IPS-20b (cell line): ENCODE data around the gene RCL1.
"Not testable (repeated sequence)": the region's sequence is repeated elsewhere in the genome, so short reads cannot be mapped to it uniquely, and the experiment has no call there.

Experiments used
- H3K27ac ChIP-seq: one replicate; pipeline ENCODE4 v1.5.1; 2013; ENCODE audit warnings: low read length
- H3K27me3 ChIP-seq: 2 replicates; pipeline ENCODE4 v1.6.1; 2013; ENCODE audit warnings: mild to moderate bottlenecking, low read length, inconsistent platforms; ENCODE audit not compliant: insufficient read depth
- H3K36me3 ChIP-seq: 2 replicates; pipeline ENCODE4 v1.6.1; 2013; ENCODE audit warnings: low read depth, mild to moderate bottlenecking, inconsistent platforms, low read length, moderate library complexity; ENCODE audit not compliant: insufficient read depth
- H3K4me1 ChIP-seq: 2 replicates; pipeline ENCODE4 v1.6.1; 2013; ENCODE audit warnings: mild to moderate bottlenecking, control low read depth, inconsistent platforms, low read length, moderate library complexity; ENCODE audit not compliant: insufficient read depth
- H3K4me3 ChIP-seq: 2 replicates; pipeline ENCODE4 v1.5.1; 2013; ENCODE audit warnings: mild to moderate bottlenecking, low read length, inconsistent platforms
- H3K9ac ChIP-seq: 2 replicates; pipeline ENCODE4 v1.6.1; 2013; ENCODE audit warnings: low read depth, mild to moderate bottlenecking, inconsistent platforms, low read length, moderate library complexity
- H3K9me3 ChIP-seq: 2 replicates; pipeline ENCODE4 v1.6.1; 2013; ENCODE audit warnings: mild to moderate bottlenecking, low read depth, low read length, inconsistent platforms; ENCODE audit not compliant: insufficient read depth

The RCL1 gene

GRCh38 chr9:4899853-4900252 lies 107.1 kb downstream of the RCL1 start:
- H3K27me3 ChIP-seq, H3K9me3 ChIP-seq, H3K4me3 ChIP-seq, H3K27ac ChIP-seq, H3K9ac ChIP-seq, H3K36me3 ChIP-seq, H3K4me1 ChIP-seq: not testable (repeated sequence)

DNA sequence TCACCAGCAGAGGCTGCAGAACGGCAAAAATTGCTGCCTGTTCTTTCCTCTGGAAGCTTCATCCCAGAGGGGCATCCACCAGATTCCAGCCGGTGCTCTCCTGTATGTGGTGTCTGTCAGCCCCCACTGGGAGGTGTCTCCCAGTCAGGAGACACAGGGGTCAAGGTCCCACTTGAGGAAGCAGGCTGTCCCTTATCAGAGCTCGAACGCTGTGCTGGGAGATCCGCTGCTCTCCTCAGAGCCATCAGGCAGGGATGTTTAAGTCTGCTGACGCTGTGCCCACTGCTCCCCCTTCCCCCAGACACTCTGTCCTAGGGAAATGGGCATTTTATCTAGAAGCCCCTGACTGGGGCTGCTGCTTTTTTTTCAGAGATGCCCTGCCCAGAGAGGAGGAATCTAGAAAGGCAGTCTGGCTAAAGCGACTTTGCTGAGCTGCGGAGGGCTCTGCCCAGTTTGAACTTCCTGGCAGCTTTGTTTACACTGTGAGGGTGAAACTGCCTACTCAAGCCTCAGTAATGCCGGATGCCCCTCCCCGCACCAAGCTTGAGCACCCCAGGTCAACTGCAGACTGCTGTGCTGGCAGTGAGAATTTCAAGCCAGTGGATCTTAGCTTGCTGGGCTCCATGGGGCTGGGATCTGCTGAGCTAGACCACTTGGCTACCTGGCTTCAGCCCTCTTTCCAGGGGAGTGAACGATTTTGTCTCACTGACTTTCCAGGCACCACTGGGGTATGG lies 108.8 kb downstream of the RCL1 start:
- not testable (repeated sequence) for H3K36me3 ChIP-seq, H3K27me3 ChIP-seq, H3K4me1 ChIP-seq, H3K4me3 ChIP-seq, H3K9ac ChIP-seq, H3K27ac ChIP-seq, H3K9me3 ChIP-seq

DNA sequence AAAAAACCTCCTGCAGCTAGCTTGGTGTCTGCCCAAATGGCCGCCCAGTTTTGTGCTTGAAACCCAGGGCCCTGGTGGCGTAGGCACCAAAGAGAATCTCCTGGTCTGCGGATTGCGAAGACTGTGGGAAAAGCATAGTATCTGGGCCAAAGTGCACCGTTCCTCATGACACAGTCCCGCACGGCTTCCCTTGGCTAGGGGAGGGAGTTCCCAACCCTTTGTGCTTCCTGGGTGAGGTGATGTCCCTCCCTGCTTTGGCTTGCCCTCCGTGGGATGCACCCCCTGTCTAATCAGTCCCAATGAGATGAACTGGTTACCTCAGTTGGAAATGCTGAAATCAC lies 109.4 kb downstream of the RCL1 start:
- Histone ChIP-seq H3K9me3 (no peaks in the 10 kb centered on the region), H3K9ac (no peak overlapping the region), H3K4me3 (no peak overlapping the region), H3K27ac (no peak overlapping the region), H3K27me3 (no peaks in the 10 kb centered on the region), H3K36me3 (no peaks in the 10 kb centered on the region), H3K4me1 (peaks cover 4% of the 10 kb centered on the region; the same call in 1 of the 2 replicates)

DNA sequence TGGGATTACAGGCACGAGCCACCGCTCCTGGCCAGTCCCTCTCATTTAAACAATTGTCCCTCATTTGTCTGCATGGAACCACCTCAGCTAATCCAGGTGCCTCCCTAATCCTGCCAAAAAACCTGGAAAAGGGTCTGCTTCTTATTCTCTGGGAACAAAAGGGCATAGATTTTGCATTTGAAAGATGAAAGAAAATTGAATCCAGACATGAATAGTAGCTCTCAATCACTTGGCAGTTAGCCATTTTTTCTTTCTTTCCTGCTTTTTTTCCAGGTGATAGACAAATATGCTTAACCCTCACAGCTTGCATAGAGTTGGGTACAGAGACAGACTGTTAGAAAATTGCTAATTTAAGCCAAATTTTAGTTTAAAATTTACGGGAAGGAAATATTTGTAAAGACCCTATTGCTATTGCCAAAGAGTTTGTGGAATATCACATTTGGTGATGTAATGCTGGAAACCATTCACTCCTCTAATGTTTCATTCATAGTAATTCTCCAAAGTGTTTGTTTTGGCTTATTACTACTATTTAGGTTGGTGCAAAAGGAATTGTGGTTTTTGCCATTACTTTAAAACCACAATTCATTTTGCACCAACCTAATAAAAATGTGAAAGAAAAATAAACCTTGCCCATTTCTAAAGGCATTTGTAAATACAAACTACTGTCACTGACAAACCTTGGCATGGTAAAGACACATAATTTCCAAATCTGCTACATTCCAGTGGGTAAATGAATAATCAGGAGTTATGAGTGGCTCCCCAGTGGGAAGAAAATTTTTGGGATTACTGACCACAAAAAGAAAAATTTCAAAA lies 111.8 kb downstream of the RCL1 start:
- Histone ChIP-seq H3K36me3 (no peaks in the 10 kb centered on the region), H3K4me1 (peaks cover 4% of the 10 kb centered on the region; the same call in 1 of the 2 replicates), H3K4me3 (no peak overlapping the region), H3K27ac (no peak overlapping the region), H3K9ac (no peak overlapping the region), H3K9me3 (no peaks in the 10 kb centered on the region), H3K27me3 (no peaks in the 10 kb centered on the region)

- H3K4me3 ChIP-seq: no peak overlapping the region
- no peaks in the 10 kb centered on the region for H3K36me3 ChIP-seq
- no peak overlapping the region for H3K9ac ChIP-seq
- H3K4me1 ChIP-seq: peaks cover 4% of the 10 kb centered on the region; the same call in 1 of the 2 replicates
- no peak overlapping the region for H3K27ac ChIP-seq
- no peaks in the 10 kb centered on the region for H3K9me3 ChIP-seq
- H3K27me3 ChIP-seq: no peaks in the 10 kb centered on the region
These were observed 112.4 kb downstream of the RCL1 start for GRCh38 chr9:4905135-4905490.
